Measurements from ENCODE around the gene HAUS6.

DNA sequence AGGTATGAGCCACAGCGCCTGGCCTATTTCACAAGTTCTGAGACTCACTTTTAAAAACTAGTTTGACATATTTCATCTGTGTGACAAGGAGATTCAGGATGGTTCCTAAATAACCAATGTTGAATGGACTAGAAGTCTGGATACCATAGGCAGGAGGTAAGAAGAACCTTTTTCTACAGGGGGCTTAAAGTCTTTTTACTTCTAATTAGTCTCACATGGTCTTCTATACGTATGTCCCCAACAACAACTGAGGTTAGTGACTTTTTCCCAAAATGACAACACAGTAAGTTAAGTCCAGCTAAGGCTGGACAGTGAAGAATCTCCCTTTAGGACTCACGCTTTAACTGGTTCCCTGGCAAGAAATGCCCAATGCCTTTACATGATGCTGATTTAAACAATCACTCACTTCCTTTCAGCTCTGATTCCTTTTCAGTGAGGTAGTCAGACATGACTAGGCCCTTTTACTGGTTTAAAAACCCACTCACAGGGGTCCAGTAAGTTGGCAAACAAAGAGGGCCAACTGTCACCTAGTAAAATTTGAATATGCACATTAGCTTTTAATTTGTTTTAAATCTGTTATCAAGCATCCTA lies 12.1 kb upstream of the HAUS6 start:
- TF ChIP-seq GATA2 (IDR thresholded peaks at IDR 0.05; ENCODE audit: low read depth, low read length) (no peak), GATA3 (IDR thresholded peaks at IDR 0.05; ENCODE audit: low read depth, low read length) (no peak)
